Measurements from ENCODE around the gene FAM13B.

FAM13B gene

DNA sequence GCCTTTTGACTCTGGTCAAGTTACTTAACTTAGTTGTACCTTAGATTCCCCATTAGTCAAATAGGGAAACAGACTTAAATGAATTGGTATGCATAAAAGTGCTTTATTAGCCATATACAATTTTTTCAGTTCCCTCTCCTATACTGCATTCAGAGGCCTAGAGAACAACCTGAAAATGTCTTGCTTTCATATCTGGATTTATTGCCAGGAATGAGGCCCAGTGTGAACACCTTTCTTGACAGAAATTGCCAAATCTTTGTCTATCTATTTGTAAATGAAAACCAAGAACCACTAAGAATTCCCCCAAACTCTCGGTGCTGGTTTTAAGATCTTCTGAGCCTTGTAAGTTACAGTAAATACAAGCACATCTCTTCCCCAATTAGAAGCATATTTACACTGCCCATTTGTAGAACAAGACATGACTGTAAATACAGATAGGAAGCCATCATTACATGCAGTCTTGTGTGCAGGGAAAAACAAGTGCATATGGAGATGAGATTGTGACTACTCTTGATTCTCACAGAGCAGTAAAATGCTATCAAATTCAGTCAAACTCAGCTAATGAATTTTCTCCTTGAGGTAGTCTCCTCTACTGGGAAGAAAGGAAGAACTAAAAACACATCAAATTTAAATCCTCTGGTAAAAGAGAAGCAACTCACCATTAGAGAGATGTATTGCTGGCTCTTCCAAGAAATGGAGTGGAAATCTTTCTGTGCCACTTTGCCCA is 5.2 kb upstream of the FAM13B start:
- Histone ChIP-seq H3K4me3 (no peak overlapping the region), H3K27ac (no peak overlapping the region), H3K36me3 (ENCODE audit: insufficient read depth, low read length) (no peaks in the 10 kb centered on the region), H3K9me3 (ENCODE audit: low read depth, low read length) (no peaks in the 10 kb centered on the region), H3K9ac (ENCODE audit: insufficient read length) (no peak overlapping the region)
- no peak for DNase-seq (ENCODE audit: low read depth, low spot score)
- no peak for TF ChIP-seq POLR2AphosphoS5 (IDR thresholded peaks at IDR 0.05; ENCODE audit: borderline replicate concordance, low read depth, low read length)
- no peak for TF ChIP-seq EZH2 (IDR thresholded peaks at IDR 0.05)
- no peak for TF ChIP-seq FOXP2 (optimal IDR thresholded peaks at IDR 0.05; ENCODE audit: control extremely low read depth, extremely low read length, insufficient read depth)

DNA sequence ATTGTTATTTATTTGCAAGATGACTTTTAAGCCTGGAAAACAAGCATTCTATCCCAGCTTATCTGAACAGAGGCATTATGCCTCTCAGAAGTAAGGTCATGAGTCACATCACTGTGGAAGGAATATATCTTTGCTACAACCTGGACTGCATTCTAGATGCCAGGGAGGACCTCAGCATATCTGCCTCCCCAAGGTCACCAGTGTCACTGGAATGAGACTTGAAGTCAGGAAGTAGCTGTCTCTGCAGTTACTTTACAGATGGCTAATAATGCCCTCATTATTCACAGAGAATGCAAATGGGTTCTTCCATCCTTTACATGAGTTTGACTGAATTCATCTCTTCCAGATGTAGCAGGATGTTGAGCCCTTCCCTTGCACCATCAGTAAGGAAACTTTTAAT is 4.4 kb upstream of the FAM13B start:
- no peak for DNase-seq (ENCODE audit: low read depth, low spot score)
- no peak for TF ChIP-seq FOXP2 (optimal IDR thresholded peaks at IDR 0.05; ENCODE audit: control extremely low read depth, extremely low read length, insufficient read depth)
- TF ChIP-seq POLR2AphosphoS5 (IDR thresholded peaks at IDR 0.05; ENCODE audit: borderline replicate concordance, low read depth, low read length): no peak
- TF ChIP-seq EZH2 (IDR thresholded peaks at IDR 0.05): no peak
- no peak overlapping the region for H3K9ac ChIP-seq (ENCODE audit: insufficient read length)

DNA sequence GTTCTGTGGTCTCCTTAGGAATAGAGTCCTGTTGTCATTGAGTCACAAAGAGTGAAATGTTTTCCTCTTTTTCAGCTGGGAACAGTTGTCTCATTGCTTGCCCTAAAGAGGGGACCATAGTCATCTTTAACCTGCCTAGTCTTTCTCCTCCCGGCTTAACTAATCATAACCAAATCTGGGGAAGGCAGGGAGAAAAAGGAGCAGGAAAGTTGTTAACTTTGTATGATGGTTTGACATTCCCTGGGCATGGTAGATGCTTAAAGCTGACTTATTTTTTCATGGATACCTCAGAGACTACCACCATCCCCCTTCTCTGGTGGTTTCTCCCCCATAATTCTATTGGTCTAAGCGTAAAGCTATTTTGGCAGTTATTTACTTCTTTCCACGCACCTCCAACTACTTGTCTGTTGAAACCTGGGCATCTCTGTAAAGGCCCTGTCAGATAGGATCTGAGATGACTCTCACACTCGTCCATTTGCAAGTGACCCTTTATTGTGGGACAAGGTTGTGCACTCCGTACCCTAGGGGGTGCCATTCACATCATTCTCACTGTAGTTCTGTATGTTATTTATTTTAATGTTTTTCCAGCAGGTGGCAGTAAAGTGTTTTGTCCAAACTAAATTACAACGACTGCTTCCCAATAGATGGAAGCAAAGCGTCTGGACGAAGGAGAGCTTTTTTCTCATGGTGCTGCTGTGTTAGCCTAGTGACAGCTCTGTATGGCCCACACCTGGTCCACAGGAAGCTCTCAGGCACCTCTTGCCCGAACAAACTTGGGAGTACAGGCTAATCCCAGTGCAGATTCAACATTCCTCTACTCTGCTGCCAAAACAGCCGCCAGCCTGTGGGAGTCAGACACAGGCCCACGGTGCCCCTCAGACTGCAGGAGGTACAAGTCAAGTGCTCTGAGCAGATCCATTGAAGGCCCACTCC is 3.0 kb upstream of the FAM13B start:
- Histone ChIP-seq H3K9ac (ENCODE audit: insufficient read length) (no peak overlapping the region), H3K27ac (no peak overlapping the region), H3K36me3 (ENCODE audit: insufficient read depth, low read length) (no peaks in the 10 kb centered on the region), H3K9me3 (ENCODE audit: low read depth, low read length) (no peaks in the 10 kb centered on the region), H3K4me3 (0 out of 2 replicates have a peak overlapping the region, but pooled peaks have one; percentile 19)
- peak; percentile 70 for DNase-seq (ENCODE audit: low read depth, low spot score)
- TF ChIP-seq FOXP2 (optimal IDR thresholded peaks at IDR 0.05; ENCODE audit: control extremely low read depth, extremely low read length, insufficient read depth) (peak; percentile 51), EZH2 (IDR thresholded peaks at IDR 0.05) (no peak)

More for the DNA sequence above, 4.4 kb upstream of the FAM13B start:
- Histone ChIP-seq H3K9me3 (ENCODE audit: low read depth, low read length) (no peaks in the 10 kb centered on the region), H3K4me3 (no peak overlapping the region), H3K27ac (no peak overlapping the region), H3K36me3 (ENCODE audit: insufficient read depth, low read length) (no peaks in the 10 kb centered on the region)

DNA sequence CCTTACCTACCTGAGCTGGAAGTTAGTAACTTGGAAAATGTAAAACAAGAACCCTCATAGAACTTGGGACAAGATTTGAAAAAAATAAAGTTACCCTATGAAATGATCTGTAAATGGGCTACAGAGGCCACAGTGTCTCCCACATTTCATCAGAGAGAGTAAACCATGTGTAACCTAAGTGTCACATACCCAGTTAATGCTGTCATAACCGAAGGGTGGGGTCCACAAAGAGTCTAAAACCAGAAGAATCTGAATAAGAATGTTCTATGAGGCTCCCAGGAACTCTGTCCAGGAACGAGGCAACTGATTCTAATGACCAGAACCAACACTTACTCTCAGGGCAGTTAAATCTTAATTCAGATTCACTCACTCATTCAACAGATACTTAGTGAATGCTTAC is 1.0 kb upstream of the FAM13B start:
- DNase-seq (ENCODE audit: low read depth, low spot score): no peak
- TF ChIP-seq EZH2 (IDR thresholded peaks at IDR 0.05): no peak
- TF ChIP-seq POLR2AphosphoS5 (IDR thresholded peaks at IDR 0.05; ENCODE audit: borderline replicate concordance, low read depth, low read length): no peak

DNA sequence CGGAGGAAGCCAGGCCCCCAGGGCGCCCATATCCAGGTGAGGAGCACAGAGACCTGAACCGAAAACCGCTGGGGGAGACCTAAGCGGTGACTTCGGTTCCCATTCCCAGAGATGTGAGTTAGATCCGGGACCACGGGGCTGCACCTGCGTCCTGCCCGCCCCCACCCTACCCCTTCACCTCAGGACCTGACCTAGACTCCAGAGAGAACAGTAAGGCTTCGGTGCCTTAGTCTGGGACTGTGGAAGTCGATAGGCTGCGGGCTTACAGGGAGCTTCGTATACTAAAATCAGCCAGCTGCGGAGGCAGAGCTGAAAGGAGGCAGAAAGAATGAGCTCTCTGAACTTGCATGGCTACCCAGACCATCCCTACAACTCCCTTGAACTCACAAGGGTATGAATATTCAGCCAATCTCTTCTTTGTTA is 518 bp upstream of the FAM13B start:
- peak overlapping the region; percentile 98 for H3K9ac ChIP-seq (ENCODE audit: insufficient read length)
- no peak for TF ChIP-seq FOXP2 (optimal IDR thresholded peaks at IDR 0.05; ENCODE audit: control extremely low read depth, extremely low read length, insufficient read depth)
- no peak for TF ChIP-seq POLR2AphosphoS5 (IDR thresholded peaks at IDR 0.05; ENCODE audit: borderline replicate concordance, low read depth, low read length)
- no peak for TF ChIP-seq EZH2 (IDR thresholded peaks at IDR 0.05)
- H3K9me3 ChIP-seq (ENCODE audit: low read depth, low read length): no peaks in the 10 kb centered on the region
- no peak for DNase-seq (ENCODE audit: low read depth, low spot score)
- H3K36me3 ChIP-seq (ENCODE audit: insufficient read depth, low read length): no peaks in the 10 kb centered on the region
- H3K27ac ChIP-seq: peak overlapping the region; percentile 95; the same call in 1 of the 2 replicates
- H3K4me3 ChIP-seq: peak overlapping the region; percentile 98

More for the DNA sequence above, 1.0 kb upstream of the FAM13B start:
- H3K9me3 ChIP-seq (ENCODE audit: low read depth, low read length): no peaks in the 10 kb centered on the region
- H3K9ac ChIP-seq (ENCODE audit: insufficient read length): no peak overlapping the region
- peak overlapping the region; percentile 98 for H3K4me3 ChIP-seq
- H3K36me3 ChIP-seq (ENCODE audit: insufficient read depth, low read length): no peaks in the 10 kb centered on the region
- H3K27ac ChIP-seq: no peak overlapping the region

DNA sequence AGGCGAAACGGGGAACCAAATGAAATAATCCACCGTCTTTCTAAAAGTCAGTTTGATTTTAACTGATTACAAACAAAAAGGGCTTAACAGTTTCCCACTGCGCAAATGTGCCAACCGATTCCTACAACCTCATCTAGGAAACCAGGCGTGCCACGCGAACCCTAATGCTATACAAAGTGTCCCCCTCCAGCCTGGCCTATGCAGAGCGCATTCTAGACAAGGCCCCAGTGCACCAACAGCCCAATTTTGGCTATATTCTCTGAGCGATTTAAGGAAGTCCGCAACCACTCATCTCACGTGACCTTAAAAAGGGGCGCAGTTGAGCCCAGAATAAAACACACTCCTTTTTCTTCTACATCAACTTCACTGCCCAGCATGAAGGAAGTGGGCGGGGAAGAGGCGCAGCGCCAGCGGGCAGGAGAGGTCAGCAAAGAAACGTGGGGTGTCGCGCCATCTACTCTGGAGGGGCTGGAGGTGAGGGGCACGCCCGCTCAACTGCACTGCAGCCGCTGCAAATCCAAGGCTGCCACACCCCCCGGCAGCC is 779 bp downstream of the FAM13B start:
- Histone ChIP-seq H3K9me3 (ENCODE audit: low read depth, low read length) (no peaks in the 10 kb centered on the region), H3K9ac (ENCODE audit: insufficient read length) (peak overlapping the region; percentile 98), H3K27ac (no peak overlapping the region; the same call in 1 of the 2 replicates), H3K36me3 (ENCODE audit: insufficient read depth, low read length) (peaks cover 12% of the 10 kb centered on the region; the same call in 1 of the 2 replicates), H3K4me3 (peak overlapping the region; percentile 98)
- no peak for TF ChIP-seq FOXP2 (optimal IDR thresholded peaks at IDR 0.05; ENCODE audit: control extremely low read depth, extremely low read length, insufficient read depth)
- no peak for DNase-seq (ENCODE audit: low read depth, low spot score)

DNA sequence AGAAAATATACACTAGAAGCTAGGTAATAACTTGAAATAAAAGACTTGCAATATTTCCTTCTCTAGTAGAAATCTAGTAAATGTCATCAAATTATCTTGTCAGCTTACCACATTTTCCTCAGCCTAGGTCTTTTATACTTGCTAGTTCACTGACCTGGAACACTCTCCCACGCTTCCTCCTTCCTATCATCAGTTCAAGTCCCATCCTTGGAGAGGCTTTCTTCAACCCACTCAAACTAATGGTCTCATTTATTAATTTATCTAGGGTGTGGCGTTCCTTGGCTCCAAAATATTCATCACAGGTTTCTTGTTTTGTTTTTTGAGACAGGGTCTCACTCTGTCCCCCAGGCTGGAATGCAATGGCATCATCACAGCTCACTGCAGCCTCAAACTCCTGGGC is 2.9 kb downstream of the FAM13B start:
- TF ChIP-seq EZH2 (IDR thresholded peaks at IDR 0.05) (no peak), FOXP2 (optimal IDR thresholded peaks at IDR 0.05; ENCODE audit: control extremely low read depth, extremely low read length, insufficient read depth) (no peak), POLR2AphosphoS5 (IDR thresholded peaks at IDR 0.05; ENCODE audit: borderline replicate concordance, low read depth, low read length) (no peak)
- H3K9me3 ChIP-seq (ENCODE audit: low read depth, low read length): no peaks in the 10 kb centered on the region
- H3K9ac ChIP-seq (ENCODE audit: insufficient read length): no peak overlapping the region
- DNase-seq (ENCODE audit: low read depth, low spot score): no peak
- H3K27ac ChIP-seq: no peak overlapping the region
- H3K36me3 ChIP-seq (ENCODE audit: insufficient read depth, low read length): peaks cover 15% of the 10 kb centered on the region; the same call in 1 of the 2 replicates
- H3K4me3 ChIP-seq: no peak overlapping the region

DNA sequence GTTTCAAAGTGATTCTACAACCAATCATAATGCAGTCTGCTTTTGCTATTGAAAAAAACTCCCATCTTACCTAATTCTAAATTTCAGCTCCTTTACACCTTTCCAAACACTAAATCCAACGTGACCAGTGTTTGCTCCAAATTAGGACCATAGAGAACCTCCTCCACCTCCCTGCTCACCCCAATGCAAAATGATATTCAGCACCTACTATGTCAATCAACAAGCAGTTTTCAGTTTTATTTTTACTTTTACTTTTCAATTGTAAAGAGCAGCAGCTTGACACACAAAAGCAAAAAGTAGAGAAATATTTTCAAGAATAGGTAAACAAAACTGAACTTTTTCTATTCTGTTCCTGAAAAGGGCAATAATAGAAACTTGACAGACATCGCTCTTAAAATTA is 3.4 kb downstream of the FAM13B start:
- Histone ChIP-seq H3K36me3 (ENCODE audit: insufficient read depth, low read length) (peaks cover 15% of the 10 kb centered on the region; the same call in 1 of the 2 replicates), H3K9ac (ENCODE audit: insufficient read length) (no peak overlapping the region), H3K9me3 (ENCODE audit: low read depth, low read length) (no peaks in the 10 kb centered on the region), H3K27ac (no peak overlapping the region), H3K4me3 (no peak overlapping the region)
- TF ChIP-seq EZH2 (IDR thresholded peaks at IDR 0.05): no peak
- no peak for TF ChIP-seq POLR2AphosphoS5 (IDR thresholded peaks at IDR 0.05; ENCODE audit: borderline replicate concordance, low read depth, low read length)
- TF ChIP-seq FOXP2 (optimal IDR thresholded peaks at IDR 0.05; ENCODE audit: control extremely low read depth, extremely low read length, insufficient read depth): no peak
- DNase-seq (ENCODE audit: low read depth, low spot score): no peak
